A549 (cell line): Measurements from ENCODE around the gene CPLX1. TPM values are rescaled to one million over a fixed set of nuclear protein-coding genes. Genes with fewer than 3 reads are reported as not detected.

Source experiments
- ATAC-seq, 2 experiments: fragments of 200-7000 bp in 1 of 2; fragments of >200 bp in 1 of 2; cut with Nextera tagmentation in 1 of 2; cut with Tn5 transposase in 1 of 2; 3 replicates each; pipeline versions ENCODE4 v1.8.0 to v1.9.1; 2018 to 2020; ENCODE audit warnings: mild to moderate bottlenecking in 1 of 2, moderate library complexity in 1 of 2
- CTCF ChIA-PET: fragments of 300-600 bp; sonication (Branson Sonifier 250); formaldehyde crosslinking; extraction: SDS; loops from one replicate; lab custom pipeline; 2021; ENCODE audit warnings: antibody characterized with exemption, inconsistent platforms; lab: Yijun Ruan, JAX
- POLR2A ChIA-PET: fragments of 350-600 bp; formaldehyde crosslinking; extraction: SDS; loops from one replicate; lab custom pipeline; 2021; ENCODE audit warnings: antibody characterized with exemption, inconsistent platforms; lab: Yijun Ruan, JAX
- DNase-seq, 2 experiments: peaks; one replicate each; pipeline versions ENCODE4 v3.0.0 to v3.0.0-alpha.2; 2011 to 2016; ENCODE audit warnings: low read depth in 1 of 2, low spot score in 1 of 2
- FAIRE-seq: peaks from 2 replicates; lab custom pipeline; 2011; peaks lifted over from hg19 to GRCh38; lab: Jason Lieb, UNC
- H3K27ac ChIP-seq, 2 experiments: fragments of >200 bp; sonication (Bioruptor Twin); formaldehyde crosslinking; 3 replicates each; pipeline ENCODE4 v1.5.1; 2016 to 2017
- H3K4me1 ChIP-seq: fragments of >200 bp; sonication (Bioruptor Twin); formaldehyde crosslinking; 3 replicates; pipeline ENCODE4 v1.6.1; 2016
- H3K4me2 ChIP-seq: fragments of >200 bp; sonication (Bioruptor Twin); formaldehyde crosslinking; 3 replicates; pipeline ENCODE4 v1.6.1; 2016
- H3K4me3 ChIP-seq: fragments of >200 bp; sonication (Bioruptor Twin); formaldehyde crosslinking; 3 replicates; pipeline ENCODE4 v1.5.1; 2016
- H3K9me3 ChIP-seq: fragments of >200 bp; sonication (Bioruptor Twin); formaldehyde crosslinking; 3 replicates; pipeline ENCODE4 v1.6.1; 2016
- ATOH8 ChIP-seq: fragments of 250-450 bp; sonication (Bioruptor Pico); IDR thresholded peaks from 2 replicates; pipeline ENCODE4 v1.5.0; 2020; ENCODE audit warnings: low read depth, mild to moderate bottlenecking, moderate library complexity
- CHD4 ChIP-seq: fragments of 200-600 bp; sonication (generic); IDR thresholded peaks from 2 replicates; pipeline ENCODE4 v1.6.1; 2016; ENCODE audit warnings: antibody characterized with exemption, mild to moderate bottlenecking, borderline replicate concordance
- EHMT2 ChIP-seq: fragments of 200-600 bp; sonication (generic); IDR thresholded peaks from 2 replicates; pipeline ENCODE4 v1.6.1; 2016; ENCODE audit warnings: antibody characterized with exemption, low read depth, mild to moderate bottlenecking, moderate library complexity
- EP300 ChIP-seq, 2 experiments: fragments of >200 bp; sonication (Bioruptor Twin); formaldehyde crosslinking; IDR thresholded peaks; 2 replicates in 1 of 2; 3 replicates in 1 of 2; pipeline ENCODE4 v1.6.1; 2016 to 2017
- FOSB ChIP-seq: fragments of 250-450 bp; sonication (Bioruptor Pico); IDR thresholded peaks from 2 replicates; pipeline ENCODE4 v1.5.0; 2020; ENCODE audit warnings: mild to moderate bottlenecking, moderate library complexity
- FOXS1 ChIP-seq: fragments of 250-450 bp; sonication (Bioruptor Pico); IDR thresholded peaks from 2 replicates; pipeline ENCODE4 v1.5.0; 2020; ENCODE audit warnings: mild to moderate bottlenecking, moderate library complexity
- GATA3 ChIP-seq: IDR thresholded peaks from 2 replicates; pipeline ENCODE4 v1.6.1; 2012; ENCODE audit warnings: borderline replicate concordance
- HDAC2 ChIP-seq: fragments of 200-600 bp; sonication (generic); IDR thresholded peaks from 2 replicates; pipeline ENCODE4 v1.6.1; 2016
- HOXB13 ChIP-seq: fragments of 250-450 bp; sonication (Bioruptor Pico); IDR thresholded peaks from 2 replicates; pipeline ENCODE4 v1.5.0; 2020; ENCODE audit warnings: low read depth, mild to moderate bottlenecking, moderate library complexity
- MAFK ChIP-seq: fragments of 450-650 bp; IDR thresholded peaks from 2 replicates; pipeline ENCODE4 v1.6.1; 2014; ENCODE audit not compliant: partially characterized antibody
- NFE2L2 ChIP-seq: fragments of 150-350 bp; conservative IDR thresholded peaks from 2 replicates; pipeline ENCODE4 v1.6.1; 2014; ENCODE audit warnings: low read length
- NR3C1 ChIP-seq: fragments of >200 bp; sonication (Bioruptor Twin); formaldehyde crosslinking; IDR thresholded peaks from 3 replicates; pipeline ENCODE4 v1.6.1; 2017
- PHF8 ChIP-seq: fragments of 200-600 bp; sonication (generic); IDR thresholded peaks from 2 replicates; pipeline ENCODE4 v1.6.1; 2016; ENCODE audit warnings: low read depth, mild to moderate bottlenecking, antibody characterized with exemption, moderate library complexity, borderline replicate concordance
- POLR2A ChIP-seq: IDR thresholded peaks from 2 replicates; pipeline ENCODE4 v1.6.1; 2012; ENCODE audit warnings: mild to moderate bottlenecking, low read length
- POLR2AphosphoS2 ChIP-seq: conservative IDR thresholded peaks from 2 replicates; pipeline ENCODE4 v1.6.1; 2012; ENCODE audit warnings: low read length, improper control_type of control experiment, inconsistent platforms
- RARB ChIP-seq: fragments of 250-450 bp; sonication (Bioruptor Pico); IDR thresholded peaks from 2 replicates; pipeline ENCODE4 v1.8.0; 2021; ENCODE audit warnings: mild to moderate bottlenecking, moderate library complexity
- RCOR1 ChIP-seq: fragments of 150-350 bp; IDR thresholded peaks from 2 replicates; pipeline ENCODE4 v1.6.1; 2014; ENCODE audit warnings: antibody characterized with exemption, low read length, low read depth
- RFX5 ChIP-seq: fragments of 450-650 bp; IDR thresholded peaks from 2 replicates; pipeline ENCODE4 v1.7.1; 2014; ENCODE audit warnings: antibody characterized with exemption, mild to moderate bottlenecking, moderate library complexity
- SREBF2 ChIP-seq: fragments of 450-650 bp; IDR thresholded peaks from 2 replicates; pipeline ENCODE4 v1.6.1; 2014; ENCODE audit warnings: mild to moderate bottlenecking, moderate library complexity
- TFCP2L1 ChIP-seq: fragments of 250-450 bp; sonication (Bioruptor Pico); IDR thresholded peaks from 2 replicates; pipeline ENCODE4 v1.5.0; 2021; ENCODE audit warnings: mild to moderate bottlenecking
- ZC3H11A ChIP-seq: fragments of 450-650 bp; IDR thresholded peaks from 2 replicates; pipeline ENCODE4 v1.6.1; 2014; ENCODE audit warnings: antibody characterized with exemption, mild to moderate bottlenecking
- ZNF302 ChIP-seq: fragments of 250-450 bp; sonication (Bioruptor Pico); IDR thresholded peaks from 2 replicates; pipeline ENCODE4 v1.9.0; 2021; ENCODE audit warnings: inconsistent platforms, mild to moderate bottlenecking, moderate library complexity
- ZSCAN20 ChIP-seq: fragments of 250-450 bp; sonication (Bioruptor Pico); IDR thresholded peaks from 2 replicates; pipeline ENCODE4 v1.8.0; 2022; ENCODE audit warnings: mild to moderate bottlenecking, moderate library complexity
- whole genome bisulfite sequencing: methylation state at CpG from one replicate; pipeline ENCODE4 v1.1.6; 2017; ENCODE audit errors: missing lambda C conversion rate; 5-methylcytosine and 5-hydroxymethylcytosine counted together
- polyA plus RNA-seq, 4 experiments: library from polyadenylated mRNA; depleted of rRNA in 3 of 4; stranded (reverse); fragments of >200 nt; fragmentation: RNase III in 1 of 4; extraction: RNeasy Plus Mini Kit Qiagen cat#74134 plus additional on column Dnase treatment in 1 of 4; gene quantifications; 2 replicates in 3 of 4; 3 replicates in 1 of 4; pipeline ENCODE4 v1.2.3, GENCODE V29; 2011 to 2017
- TF ChIP-seq, protein P1 (sequence below): fragments of >200 bp; sonication (Bioruptor Twin); formaldehyde crosslinking; IDR thresholded peaks from 3 replicates; pipeline ENCODE4 v1.5.1; 2016
- TF ChIP-seq, protein P2 (sequence below): fragments of 150-350 bp; IDR thresholded peaks from 2 replicates; pipeline ENCODE4 v1.6.1; 2014; ENCODE audit warnings: low read depth, mild to moderate bottlenecking, low read length
- TF ChIP-seq, protein P3 (sequence below): fragments of 450-650 bp; IDR thresholded peaks from 2 replicates; pipeline ENCODE4 v1.6.1; 2014; ENCODE audit warnings: antibody characterized with exemption
- TF ChIP-seq, protein P4 (sequence below): fragments of 200-600 bp; sonication (generic); IDR thresholded peaks from 2 replicates; pipeline ENCODE4 v1.6.1; 2016; ENCODE audit warnings: antibody characterized with exemption, mild to moderate bottlenecking, moderate library complexity

The CPLX1 gene
- polyA plus RNA-seq, 2 of the 4 experiments (the other 2 are of a cell fraction): 0.19 to 0.57 TPM

DNA sequence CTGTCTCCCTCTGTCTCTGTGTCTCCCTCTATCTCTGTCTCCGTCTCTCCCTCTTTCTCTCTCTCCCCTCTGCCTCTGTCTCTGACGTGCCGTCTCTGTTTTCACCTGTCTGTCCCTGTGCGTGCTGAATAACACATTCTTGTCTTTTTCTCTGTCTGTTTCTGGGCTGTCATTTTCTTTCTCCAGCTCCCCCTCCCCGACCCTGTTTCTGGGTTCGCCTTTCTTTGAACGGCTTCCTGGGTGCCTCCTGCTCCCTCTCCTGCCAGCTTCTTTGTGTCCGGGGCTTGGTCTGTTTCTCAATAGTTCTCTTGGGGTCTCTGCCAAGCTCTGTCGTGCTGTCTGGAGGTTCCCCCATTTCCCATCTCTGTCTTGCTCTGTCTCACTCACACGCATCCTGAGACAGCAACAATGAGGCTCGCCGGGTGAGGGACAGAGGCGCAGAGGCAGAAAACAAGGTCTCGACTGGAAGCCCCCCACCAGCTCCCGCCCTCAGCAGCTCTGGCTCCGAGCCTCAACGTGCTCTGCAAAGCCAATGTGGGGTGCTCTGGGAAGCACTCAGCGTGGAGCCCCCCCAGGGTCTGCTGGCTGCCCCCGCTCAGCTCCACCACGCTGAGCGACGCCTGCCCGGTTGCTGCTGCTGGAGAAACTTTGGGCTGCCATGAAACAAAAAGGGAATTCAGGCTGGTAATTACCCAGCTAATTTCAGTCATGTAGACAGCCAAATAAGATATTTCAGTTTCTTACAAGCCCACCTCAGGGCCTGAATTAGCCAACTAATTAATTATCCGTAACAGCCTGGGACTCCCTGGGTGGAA, 3.4 kb downstream of the CPLX1 start:
- ChIA-PET CTCF (interaction anchor here (0.6 kb wide), 1 partner anchor 31 kb away, joined by 3 read pairs; no protein-coding TSS in a partner anchor), POLR2A (no interaction called here)
- WGBS: 35% methylated on average over 22 of the region's 24 CpGs
- TF ChIP-seq, protein P1, sequence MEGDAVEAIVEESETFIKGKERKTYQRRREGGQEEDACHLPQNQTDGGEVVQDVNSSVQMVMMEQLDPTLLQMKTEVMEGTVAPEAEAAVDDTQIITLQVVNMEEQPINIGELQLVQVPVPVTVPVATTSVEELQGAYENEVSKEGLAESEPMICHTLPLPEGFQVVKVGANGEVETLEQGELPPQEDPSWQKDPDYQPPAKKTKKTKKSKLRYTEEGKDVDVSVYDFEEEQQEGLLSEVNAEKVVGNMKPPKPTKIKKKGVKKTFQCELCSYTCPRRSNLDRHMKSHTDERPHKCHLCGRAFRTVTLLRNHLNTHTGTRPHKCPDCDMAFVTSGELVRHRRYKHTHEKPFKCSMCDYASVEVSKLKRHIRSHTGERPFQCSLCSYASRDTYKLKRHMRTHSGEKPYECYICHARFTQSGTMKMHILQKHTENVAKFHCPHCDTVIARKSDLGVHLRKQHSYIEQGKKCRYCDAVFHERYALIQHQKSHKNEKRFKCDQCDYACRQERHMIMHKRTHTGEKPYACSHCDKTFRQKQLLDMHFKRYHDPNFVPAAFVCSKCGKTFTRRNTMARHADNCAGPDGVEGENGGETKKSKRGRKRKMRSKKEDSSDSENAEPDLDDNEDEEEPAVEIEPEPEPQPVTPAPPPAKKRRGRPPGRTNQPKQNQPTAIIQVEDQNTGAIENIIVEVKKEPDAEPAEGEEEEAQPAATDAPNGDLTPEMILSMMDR: no peak
- TF ChIP-seq FOXS1 (CRISPR knock-in tag) (no peak), RCOR1 (no peak), ATOH8 (CRISPR knock-in tag) (no peak), ZSCAN20 (CRISPR knock-in tag) (no peak), NFE2L2 (no peak), PHF8 (no peak), TFCP2L1 (no peak), HDAC2 (no peak), NR3C1 (no peak), CHD4 (no peak), ZNF302 (CRISPR knock-in tag) (no peak), MAFK (no peak), FOSB (CRISPR knock-in tag) (no peak), RFX5 (no peak)
- TF ChIP-seq, protein P2, sequence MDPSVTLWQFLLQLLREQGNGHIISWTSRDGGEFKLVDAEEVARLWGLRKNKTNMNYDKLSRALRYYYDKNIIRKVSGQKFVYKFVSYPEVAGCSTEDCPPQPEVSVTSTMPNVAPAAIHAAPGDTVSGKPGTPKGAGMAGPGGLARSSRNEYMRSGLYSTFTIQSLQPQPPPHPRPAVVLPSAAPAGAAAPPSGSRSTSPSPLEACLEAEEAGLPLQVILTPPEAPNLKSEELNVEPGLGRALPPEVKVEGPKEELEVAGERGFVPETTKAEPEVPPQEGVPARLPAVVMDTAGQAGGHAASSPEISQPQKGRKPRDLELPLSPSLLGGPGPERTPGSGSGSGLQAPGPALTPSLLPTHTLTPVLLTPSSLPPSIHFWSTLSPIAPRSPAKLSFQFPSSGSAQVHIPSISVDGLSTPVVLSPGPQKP: no peak
- TF ChIP-seq, protein P3, sequence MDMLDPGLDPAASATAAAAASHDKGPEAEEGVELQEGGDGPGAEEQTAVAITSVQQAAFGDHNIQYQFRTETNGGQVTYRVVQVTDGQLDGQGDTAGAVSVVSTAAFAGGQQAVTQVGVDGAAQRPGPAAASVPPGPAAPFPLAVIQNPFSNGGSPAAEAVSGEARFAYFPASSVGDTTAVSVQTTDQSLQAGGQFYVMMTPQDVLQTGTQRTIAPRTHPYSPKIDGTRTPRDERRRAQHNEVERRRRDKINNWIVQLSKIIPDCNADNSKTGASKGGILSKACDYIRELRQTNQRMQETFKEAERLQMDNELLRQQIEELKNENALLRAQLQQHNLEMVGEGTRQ: no peak
- no peak overlapping the region for H3K4me3 ChIP-seq
- ATAC-seq: no peak
- FAIRE-seq: no peak
- H3K4me1 ChIP-seq: peaks cover 5% of the 10 kb centered on the region; the same call in 1 of the 3 replicates
- no peak overlapping the region for H3K4me2 ChIP-seq
- H3K27ac ChIP-seq: no peak overlapping the region
- DNase-seq: no peak
- no peaks in the 10 kb centered on the region for H3K9me3 ChIP-seq

GRCh38 chr4:821631-822030, 4.3 kb downstream of the CPLX1 start:
- H3K4me3 ChIP-seq: no peak overlapping the region
- ATAC-seq (no peak), FAIRE-seq (no peak), DNase-seq (no peak)
- peaks cover 5% of the 10 kb centered on the region; the same call in 1 of the 3 replicates for H3K4me1 ChIP-seq
- POLR2A ChIA-PET: no interaction called here
- TF ChIP-seq ZC3H11A (no peak), SREBF2 (no peak), ATOH8 (CRISPR knock-in tag) (no peak), GATA3 (no peak), RARB (CRISPR knock-in tag) (no peak), MAFK (no peak), RFX5 (no peak), EP300 (IDR thresholded peaks at IDR 0.05) (no peak), POLR2AphosphoS2 (no peak), POLR2A (no peak), HOXB13 (no peak), EHMT2 (no peak)
- TF ChIP-seq, protein P4, sequence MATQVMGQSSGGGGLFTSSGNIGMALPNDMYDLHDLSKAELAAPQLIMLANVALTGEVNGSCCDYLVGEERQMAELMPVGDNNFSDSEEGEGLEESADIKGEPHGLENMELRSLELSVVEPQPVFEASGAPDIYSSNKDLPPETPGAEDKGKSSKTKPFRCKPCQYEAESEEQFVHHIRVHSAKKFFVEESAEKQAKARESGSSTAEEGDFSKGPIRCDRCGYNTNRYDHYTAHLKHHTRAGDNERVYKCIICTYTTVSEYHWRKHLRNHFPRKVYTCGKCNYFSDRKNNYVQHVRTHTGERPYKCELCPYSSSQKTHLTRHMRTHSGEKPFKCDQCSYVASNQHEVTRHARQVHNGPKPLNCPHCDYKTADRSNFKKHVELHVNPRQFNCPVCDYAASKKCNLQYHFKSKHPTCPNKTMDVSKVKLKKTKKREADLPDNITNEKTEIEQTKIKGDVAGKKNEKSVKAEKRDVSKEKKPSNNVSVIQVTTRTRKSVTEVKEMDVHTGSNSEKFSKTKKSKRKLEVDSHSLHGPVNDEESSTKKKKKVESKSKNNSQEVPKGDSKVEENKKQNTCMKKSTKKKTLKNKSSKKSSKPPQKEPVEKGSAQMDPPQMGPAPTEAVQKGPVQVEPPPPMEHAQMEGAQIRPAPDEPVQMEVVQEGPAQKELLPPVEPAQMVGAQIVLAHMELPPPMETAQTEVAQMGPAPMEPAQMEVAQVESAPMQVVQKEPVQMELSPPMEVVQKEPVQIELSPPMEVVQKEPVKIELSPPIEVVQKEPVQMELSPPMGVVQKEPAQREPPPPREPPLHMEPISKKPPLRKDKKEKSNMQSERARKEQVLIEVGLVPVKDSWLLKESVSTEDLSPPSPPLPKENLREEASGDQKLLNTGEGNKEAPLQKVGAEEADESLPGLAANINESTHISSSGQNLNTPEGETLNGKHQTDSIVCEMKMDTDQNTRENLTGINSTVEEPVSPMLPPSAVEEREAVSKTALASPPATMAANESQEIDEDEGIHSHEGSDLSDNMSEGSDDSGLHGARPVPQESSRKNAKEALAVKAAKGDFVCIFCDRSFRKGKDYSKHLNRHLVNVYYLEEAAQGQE: no peak
- TF ChIP-seq, protein P3: no peak
- H3K9me3 ChIP-seq: no peaks in the 10 kb centered on the region
- CTCF ChIA-PET: no interaction called here
- H3K4me2 ChIP-seq: no peak overlapping the region
- 27% methylated on average over 12 of the region's 16 CpGs for WGBS
- H3K27ac ChIP-seq: no peak overlapping the region
